ENCODE data around the gene SLC2A10.
A peak's percentile ranks its signal among the peaks of the same experiment; 100 is the strongest.
"Not testable (repeated sequence)": the region's sequence is repeated elsewhere in the genome, so short reads cannot be mapped to it uniquely, and the experiment has no call there.

The SLC2A10 gene

DNA sequence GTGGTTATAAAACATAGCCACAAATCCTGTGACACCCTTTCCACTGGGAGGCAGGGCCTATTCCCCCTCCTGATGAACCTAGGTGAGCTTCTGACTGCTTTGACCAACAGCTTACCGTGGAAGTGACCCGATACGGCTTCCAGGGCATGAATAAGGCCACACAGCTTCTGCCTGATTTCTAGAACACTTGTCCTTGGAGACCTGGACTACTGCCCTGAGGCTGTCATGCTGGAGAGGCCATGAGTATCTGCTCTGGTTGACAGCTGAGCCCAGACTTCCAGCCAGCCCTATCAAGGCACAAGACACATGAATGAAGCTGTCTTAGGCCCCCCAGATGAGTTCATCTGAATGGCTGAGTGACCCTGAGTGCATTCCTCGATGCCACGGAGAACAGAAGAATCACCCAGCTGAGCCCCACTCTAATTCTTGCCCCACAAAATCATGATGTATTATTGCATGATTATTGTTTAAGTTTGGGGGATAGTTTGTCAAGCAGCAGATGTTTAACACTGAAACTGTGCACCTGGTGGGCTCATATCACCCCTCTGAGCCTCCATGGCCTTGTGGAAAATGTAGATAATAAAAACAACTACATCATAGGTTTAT lies 36.8 kb upstream of the SLC2A10 start:
- H3K4me1 ChIP-seq (ENCODE audit: control insufficient read depth, insufficient read depth, low read length): peaks cover 8% of the 10 kb centered on the region
- H3K9ac ChIP-seq (ENCODE audit: low read length): no peak overlapping the region
- peaks cover 28% of the 10 kb centered on the region for H3K9me3 ChIP-seq (ENCODE audit: control insufficient read depth, low read length)
- H3K4me3 ChIP-seq (ENCODE audit: low read length): no peak overlapping the region
- H3K36me3 ChIP-seq (ENCODE audit: control insufficient read depth, insufficient read depth, low read length, severe bottlenecking): no peaks in the 10 kb centered on the region
- H3K27me3 ChIP-seq (replicated peaks; ENCODE audit: control insufficient read depth, insufficient read depth, low read length): no peaks in the 10 kb centered on the region
- no peak for DNase-seq (ENCODE audit: low read depth)

DNA sequence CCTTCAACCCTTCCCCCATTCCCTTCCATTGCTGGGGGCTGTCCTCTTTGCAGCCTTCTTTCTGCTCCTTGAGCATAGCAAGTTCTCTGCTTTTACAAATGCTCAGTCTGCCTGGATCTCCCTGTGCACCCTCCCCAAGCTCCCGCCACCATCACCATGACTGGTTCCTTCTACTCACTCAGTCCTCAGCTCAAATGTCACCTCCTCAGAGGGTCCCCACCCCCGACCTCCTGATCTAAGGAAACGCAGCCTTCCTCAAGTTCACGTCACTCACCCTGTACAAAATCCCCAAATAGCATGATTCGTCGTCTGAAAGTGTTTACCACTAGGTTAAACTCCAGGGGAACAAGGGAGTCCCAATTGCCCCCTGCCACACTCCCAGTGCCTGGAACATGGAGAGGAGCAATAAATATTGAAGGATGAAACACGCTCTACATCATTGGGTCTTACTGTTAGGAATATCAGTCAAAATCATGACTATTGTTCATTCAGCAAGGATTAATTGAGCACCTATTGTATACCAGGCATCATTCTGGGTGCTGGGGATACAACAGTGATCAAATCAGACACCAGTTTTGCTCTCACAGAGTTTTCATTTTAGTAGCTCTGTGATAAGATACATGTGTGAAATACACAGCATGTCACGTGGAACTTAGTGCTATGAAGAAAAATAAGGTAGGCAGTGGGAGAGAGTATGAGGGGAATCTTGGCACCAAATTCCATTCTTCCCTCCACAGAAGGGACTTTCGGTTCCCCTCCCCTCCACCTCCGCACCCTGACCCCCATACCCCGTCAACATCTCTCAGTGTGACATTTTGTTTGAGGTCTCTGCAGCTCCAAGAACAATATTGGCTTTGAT lies 35.8 kb upstream of the SLC2A10 start:
- Histone ChIP-seq H3K4me1 (ENCODE audit: control insufficient read depth, insufficient read depth, low read length) (no peaks in the 10 kb centered on the region), H3K36me3 (ENCODE audit: control insufficient read depth, insufficient read depth, low read length, severe bottlenecking) (no peaks in the 10 kb centered on the region), H3K27me3 (replicated peaks; ENCODE audit: control insufficient read depth, insufficient read depth, low read length) (no peaks in the 10 kb centered on the region), H3K9ac (ENCODE audit: low read length) (no peak overlapping the region), H3K4me3 (ENCODE audit: low read length) (no peak overlapping the region), H3K9me3 (ENCODE audit: control insufficient read depth, low read length) (peaks cover 28% of the 10 kb centered on the region)
- no peak for DNase-seq (ENCODE audit: low read depth)

DNA sequence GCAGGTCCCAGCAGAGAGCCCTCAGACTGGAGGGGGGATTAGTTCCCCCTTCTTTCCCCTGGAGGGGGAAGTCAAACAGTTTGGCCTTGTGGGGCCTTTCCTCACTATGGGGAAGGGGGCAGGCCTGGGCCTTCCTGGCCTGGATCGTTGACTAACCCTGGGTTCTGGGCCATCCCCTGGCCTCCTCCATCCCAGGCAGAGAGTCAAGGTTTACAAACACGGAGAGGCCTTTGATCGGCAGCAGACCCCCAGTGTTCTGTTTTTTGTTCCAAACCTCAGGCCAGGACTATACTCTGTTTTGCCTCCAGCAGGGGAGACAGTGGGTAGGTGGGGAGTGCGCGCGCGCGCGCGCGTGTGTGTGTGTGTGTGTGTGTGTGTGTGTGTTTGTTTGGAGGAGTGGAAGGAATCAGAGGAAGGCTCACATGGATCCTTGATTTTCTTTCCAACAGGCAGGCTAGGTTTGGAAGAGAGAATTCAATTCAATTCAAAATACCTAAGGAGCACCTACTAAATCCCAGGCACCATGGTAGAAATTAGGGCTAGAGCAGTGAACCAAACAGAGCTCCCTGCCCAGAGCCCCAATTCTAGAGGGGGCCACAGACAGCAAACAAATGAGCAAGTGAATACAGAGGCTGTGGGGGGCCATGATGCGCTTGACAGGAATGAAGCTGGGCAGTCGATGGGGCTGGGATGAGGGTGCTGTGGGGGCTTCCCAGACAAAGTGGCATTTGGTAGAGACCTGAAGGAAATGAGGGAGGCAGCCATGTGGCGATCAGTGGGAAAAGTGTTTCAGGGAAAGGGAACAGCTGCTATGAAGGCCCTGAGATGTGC lies 35.0 kb upstream of the SLC2A10 start:
- Histone ChIP-seq H3K4me1 (ENCODE audit: control insufficient read depth, insufficient read depth, low read length) (no peaks in the 10 kb centered on the region), H3K36me3 (ENCODE audit: control insufficient read depth, insufficient read depth, low read length, severe bottlenecking) (no peaks in the 10 kb centered on the region)

DNA sequence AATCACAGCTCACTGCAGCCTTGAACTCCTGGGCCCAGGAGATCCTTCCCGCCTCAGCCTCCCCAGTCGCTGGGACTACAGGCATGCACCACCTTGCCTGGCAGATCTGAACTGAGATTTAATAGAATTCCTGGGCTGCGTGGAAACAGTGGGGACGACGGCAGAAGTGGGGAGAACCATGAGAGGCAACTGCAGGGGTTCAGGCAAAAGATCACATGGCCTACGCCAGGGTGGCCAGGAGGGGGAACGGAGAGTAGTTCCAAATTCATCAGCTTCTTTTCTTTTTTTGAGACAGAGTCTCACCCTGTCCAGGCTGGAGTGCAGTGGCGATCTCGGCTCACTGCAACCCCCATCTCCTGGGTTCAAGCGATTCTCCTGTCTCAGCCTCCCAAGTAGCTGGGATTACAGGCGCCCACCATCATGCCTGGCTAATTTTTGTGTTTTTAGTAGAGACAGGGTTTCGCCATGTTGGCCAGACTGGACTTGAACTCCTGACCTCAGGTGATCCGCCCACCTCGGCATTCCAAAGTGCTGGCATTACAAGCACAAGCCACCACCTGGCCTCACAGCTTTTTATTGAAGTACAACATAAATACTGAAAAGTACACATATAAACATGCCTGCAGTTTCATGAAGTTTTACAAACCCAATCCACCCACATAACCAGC lies 32.7 kb upstream of the SLC2A10 start:
- not testable (repeated sequence) for H3K36me3 ChIP-seq (ENCODE audit: control insufficient read depth, insufficient read depth, low read length, severe bottlenecking); H3K9ac ChIP-seq (ENCODE audit: low read length); H3K4me1 ChIP-seq (ENCODE audit: control insufficient read depth, insufficient read depth, low read length); H3K4me3 ChIP-seq (ENCODE audit: low read length); H3K9me3 ChIP-seq (ENCODE audit: control insufficient read depth, low read length); H3K27me3 ChIP-seq (replicated peaks; ENCODE audit: control insufficient read depth, insufficient read depth, low read length); DNase-seq (ENCODE audit: low read depth)

More for the DNA sequence above, 35.0 kb upstream of the SLC2A10 start:
- Histone ChIP-seq H3K9ac (ENCODE audit: low read length) (no peak overlapping the region), H3K4me3 (ENCODE audit: low read length) (no peak overlapping the region), H3K9me3 (ENCODE audit: control insufficient read depth, low read length) (peaks cover 28% of the 10 kb centered on the region), H3K27me3 (replicated peaks; ENCODE audit: control insufficient read depth, insufficient read depth, low read length) (no peaks in the 10 kb centered on the region)
- no peak for DNase-seq (ENCODE audit: low read depth)

DNA sequence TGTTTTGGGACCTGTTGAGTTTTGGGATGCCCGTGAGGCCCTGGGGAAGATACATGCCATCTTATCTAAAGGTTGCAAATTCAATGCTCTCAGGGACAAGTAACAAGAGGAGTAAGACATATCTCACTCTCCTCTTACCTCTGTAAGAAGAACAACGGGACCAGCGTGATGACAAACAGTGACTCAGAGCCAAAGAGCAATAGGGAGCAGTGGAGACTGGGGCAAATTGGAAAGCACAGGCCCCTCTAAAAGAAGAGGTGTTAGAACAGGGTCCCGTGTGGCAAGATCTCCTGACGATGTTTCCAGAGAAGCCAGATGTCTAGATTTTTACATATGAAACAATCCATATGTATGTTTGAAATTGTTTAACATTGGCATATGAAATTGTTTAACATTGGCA lies 31.8 kb upstream of the SLC2A10 start:
- Histone ChIP-seq H3K36me3 (ENCODE audit: control insufficient read depth, insufficient read depth, low read length, severe bottlenecking) (peaks cover 8% of the 10 kb centered on the region), H3K4me3 (ENCODE audit: low read length) (no peak overlapping the region), H3K27me3 (replicated peaks; ENCODE audit: control insufficient read depth, insufficient read depth, low read length) (no peaks in the 10 kb centered on the region), H3K4me1 (ENCODE audit: control insufficient read depth, insufficient read depth, low read length) (peaks cover 3% of the 10 kb centered on the region), H3K9me3 (ENCODE audit: control insufficient read depth, low read length) (peaks cover 3% of the 10 kb centered on the region), H3K9ac (ENCODE audit: low read length) (no peak overlapping the region)
- DNase-seq (ENCODE audit: low read depth): no peak

DNA sequence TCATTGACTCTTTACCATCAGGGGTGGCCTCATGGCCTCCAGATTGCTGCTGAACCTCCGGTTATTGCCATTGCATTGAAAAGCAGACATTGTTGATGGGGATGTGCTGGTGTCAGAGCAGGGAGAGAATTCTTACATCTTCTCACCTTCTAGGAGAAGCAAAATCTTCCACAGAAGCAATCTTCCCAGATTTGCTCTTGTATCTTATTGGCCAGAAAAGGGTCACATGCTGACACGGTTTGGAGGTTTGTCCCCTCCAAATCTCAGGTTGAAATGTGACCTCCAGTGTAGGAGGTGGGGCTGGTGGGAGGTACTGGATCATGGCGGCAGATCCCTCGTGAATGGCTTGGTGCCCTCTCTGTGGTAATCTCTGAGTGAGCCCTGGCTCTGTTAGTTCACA lies 30.9 kb upstream of the SLC2A10 start:
- Histone ChIP-seq H3K9ac (ENCODE audit: low read length) (no peak overlapping the region), H3K4me3 (ENCODE audit: low read length) (no peak overlapping the region), H3K27me3 (replicated peaks; ENCODE audit: control insufficient read depth, insufficient read depth, low read length) (no peaks in the 10 kb centered on the region), H3K9me3 (ENCODE audit: control insufficient read depth, low read length) (no peaks in the 10 kb centered on the region), H3K36me3 (ENCODE audit: control insufficient read depth, insufficient read depth, low read length, severe bottlenecking) (peaks cover 8% of the 10 kb centered on the region), H3K4me1 (ENCODE audit: control insufficient read depth, insufficient read depth, low read length) (peaks cover 12% of the 10 kb centered on the region)
- no peak for DNase-seq (ENCODE audit: low read depth)

DNA sequence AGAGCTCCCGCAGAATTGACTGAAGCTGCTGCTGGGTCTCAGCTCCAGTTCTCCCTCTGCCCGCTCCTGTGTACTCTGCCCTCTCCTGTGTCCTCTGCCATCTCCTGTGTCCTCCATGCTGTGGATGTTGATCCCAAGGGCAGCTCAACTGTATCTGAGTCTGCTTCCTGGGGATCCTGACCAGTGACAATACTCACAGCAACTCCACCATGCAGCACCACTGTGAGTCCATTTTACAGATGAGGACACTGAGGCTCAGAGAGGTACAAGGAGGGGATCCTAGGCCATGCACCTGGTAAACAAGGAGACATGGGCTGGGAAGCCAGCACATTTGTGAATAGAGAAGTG lies 28.8 kb upstream of the SLC2A10 start:
- H3K4me1 ChIP-seq (ENCODE audit: control insufficient read depth, insufficient read depth, low read length): peaks cover 32% of the 10 kb centered on the region
- no peak overlapping the region for H3K9ac ChIP-seq (ENCODE audit: low read length)
- no peaks in the 10 kb centered on the region for H3K9me3 ChIP-seq (ENCODE audit: control insufficient read depth, low read length)
- peaks cover 17% of the 10 kb centered on the region for H3K36me3 ChIP-seq (ENCODE audit: control insufficient read depth, insufficient read depth, low read length, severe bottlenecking)
- H3K27me3 ChIP-seq (replicated peaks; ENCODE audit: control insufficient read depth, insufficient read depth, low read length): no peaks in the 10 kb centered on the region
- no peak for DNase-seq (ENCODE audit: low read depth)
- H3K4me3 ChIP-seq (ENCODE audit: low read length): no peak overlapping the region

DNA sequence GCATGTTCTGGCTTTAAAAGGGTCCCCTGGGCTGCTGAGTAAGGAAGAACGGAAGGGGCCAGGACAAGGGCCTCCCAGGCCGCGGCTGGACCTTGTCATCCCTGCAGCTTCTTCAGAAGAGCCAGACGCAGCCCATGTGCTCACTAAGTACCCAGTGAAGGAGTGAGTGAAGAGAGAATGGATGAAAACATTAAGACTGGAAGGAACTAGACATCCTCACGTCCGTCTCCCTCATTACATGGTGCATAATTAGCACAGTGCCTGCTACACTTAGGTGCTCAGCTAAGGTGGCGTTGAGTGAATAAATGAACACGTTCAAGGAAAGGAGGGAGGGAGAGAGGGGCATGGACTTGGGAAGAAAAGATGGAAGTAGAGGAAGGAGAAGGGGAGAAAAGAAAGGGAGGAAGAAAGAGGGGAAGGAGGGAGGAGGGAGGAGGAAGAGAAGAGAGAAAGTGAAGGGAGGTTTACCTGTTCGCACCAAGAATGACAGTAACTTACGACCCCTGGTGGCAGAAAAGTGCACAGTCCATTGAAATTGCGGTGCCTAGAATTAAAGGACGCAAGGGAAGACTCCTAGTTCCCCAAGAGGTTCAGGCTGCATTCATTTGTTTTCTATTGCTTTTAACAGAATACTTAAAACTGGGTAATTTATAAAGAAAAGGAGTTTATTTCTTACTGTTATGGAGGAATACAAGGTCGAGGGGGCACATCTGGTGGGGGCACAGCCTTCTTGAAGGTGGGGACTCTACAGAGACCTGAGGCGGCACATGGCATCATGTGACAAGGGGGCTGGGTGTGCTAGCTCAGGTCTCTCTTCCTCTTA lies 28.2 kb upstream of the SLC2A10 start:
- Histone ChIP-seq H3K36me3 (ENCODE audit: control insufficient read depth, insufficient read depth, low read length, severe bottlenecking) (peaks cover 21% of the 10 kb centered on the region), H3K27me3 (replicated peaks; ENCODE audit: control insufficient read depth, insufficient read depth, low read length) (no peaks in the 10 kb centered on the region), H3K4me3 (ENCODE audit: low read length) (no peak overlapping the region), H3K4me1 (ENCODE audit: control insufficient read depth, insufficient read depth, low read length) (peaks cover 35% of the 10 kb centered on the region), H3K9ac (ENCODE audit: low read length) (no peak overlapping the region), H3K9me3 (ENCODE audit: control insufficient read depth, low read length) (no peaks in the 10 kb centered on the region)
- peak; percentile 61 for DNase-seq (ENCODE audit: low read depth)

DNA sequence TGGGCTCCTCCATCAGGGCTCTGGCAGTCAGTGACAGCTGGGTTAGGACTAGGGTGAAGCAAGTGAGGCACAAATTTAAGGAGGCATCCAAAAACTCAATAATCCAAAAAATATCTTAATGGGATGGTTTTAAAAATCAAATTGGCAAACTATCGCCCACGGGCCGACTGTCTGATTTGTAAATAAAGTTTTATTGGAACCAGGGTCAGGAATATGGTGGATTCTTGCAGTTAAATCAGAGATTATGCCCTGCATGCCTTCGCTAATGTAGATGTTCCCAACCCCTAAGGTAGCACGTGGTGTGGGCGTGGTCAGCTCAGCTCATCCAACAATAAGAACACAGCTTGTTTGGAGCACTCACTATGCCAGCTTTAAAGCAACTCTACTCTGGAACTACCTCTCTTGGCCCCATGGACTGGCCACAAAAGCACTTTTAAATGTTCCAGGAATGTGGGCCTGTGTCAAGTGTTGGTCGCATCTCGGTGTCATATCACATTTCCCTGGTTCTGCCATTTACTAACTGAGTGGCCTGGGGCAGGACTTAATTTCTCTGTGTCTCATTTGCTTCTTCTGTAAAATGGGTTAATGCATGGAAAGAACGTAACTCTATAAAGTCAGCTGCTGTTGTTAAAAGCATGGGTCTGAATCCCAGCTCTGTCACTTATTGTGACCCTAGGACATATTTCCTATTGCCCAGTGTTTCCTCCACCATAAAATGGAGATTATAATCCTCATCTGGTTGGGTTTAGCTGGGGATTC lies 27.2 kb upstream of the SLC2A10 start:
- Histone ChIP-seq H3K4me1 (ENCODE audit: control insufficient read depth, insufficient read depth, low read length) (peaks cover 41% of the 10 kb centered on the region), H3K36me3 (ENCODE audit: control insufficient read depth, insufficient read depth, low read length, severe bottlenecking) (peaks cover 29% of the 10 kb centered on the region), H3K27me3 (replicated peaks; ENCODE audit: control insufficient read depth, insufficient read depth, low read length) (no peaks in the 10 kb centered on the region), H3K4me3 (ENCODE audit: low read length) (peak overlapping the region; percentile 80), H3K9ac (ENCODE audit: low read length) (no peak overlapping the region), H3K9me3 (ENCODE audit: control insufficient read depth, low read length) (no peaks in the 10 kb centered on the region)
- no peak for DNase-seq (ENCODE audit: low read depth)

Measured in adipocyte (in vitro differentiated cells).